Measurements from ENCODE around the gene HYI. TPM values are rescaled to one million over a fixed set of nuclear protein-coding genes. Genes with fewer than 3 reads are reported as not detected.

Gene HYI
- total and polyA plus RNA-seq, 2 of the 8 experiments (the other 6 are each of a cell fraction or from before 2014, with no cell fraction given): 14.4 to 17.7 TPM

- POLR2A ChIA-PET (ENCODE audit: partially characterized antibody): interaction anchor here (1.1 to 1.4 kb wide), 2 partner anchors 12 to 16 kb away, joined by 3 read pairs; partner anchors contain the start of gene HYI
- Histone ChIP-seq H2BK5ac (ENCODE audit: low read depth, low read length) (no peak overlapping the region), H3K27me3 (replicated peaks in 1 of 4; ENCODE audit: control insufficient read depth in 3 of 4, extremely low read depth in 1 of 4, insufficient read depth in 3 of 4, low read length in 3 of 4) (no peaks in the 10 kb centered on the region), H3K23me2 (ENCODE audit: low read depth, low read length) (no peaks in the 10 kb centered on the region), H4K20me1 (replicated peaks in 1 of 2; ENCODE audit: control insufficient read depth in 1 of 2, insufficient read depth in 2 of 2, low read length in 2 of 2) (no peaks in the 10 kb centered on the region), H3K4me2 (ENCODE audit: insufficient read depth in 1 of 2, low read depth in 2 of 2, low read length in 2 of 2) (no peak overlapping the region), H2BK120ac (replicated peaks; ENCODE audit: low read depth, low read length) (no peak overlapping the region), H3K4me3 (ENCODE audit: extremely low read depth in 1 of 4, insufficient read depth in 2 of 4, low read depth in 3 of 4, low read length in 4 of 4) (no peak overlapping the region), H2BK20ac (ENCODE audit: low read length) (no peak overlapping the region), H3K14ac (ENCODE audit: insufficient read length) (no peak overlapping the region), H3K9me3 (ENCODE audit: insufficient read depth in 2 of 2, low read depth in 1 of 2, low read length in 1 of 2) (no peaks in the 10 kb centered on the region), H3K79me1 (ENCODE audit: low read depth, low read length) (no peaks in the 10 kb centered on the region), H3K23ac (ENCODE audit: insufficient read length) (no peak overlapping the region), H2BK12ac (ENCODE audit: low read depth, low read length) (no peak overlapping the region), H3K56ac (replicated peaks; ENCODE audit: insufficient read length, low read depth, low read length) (no peak overlapping the region), H4K91ac (replicated peaks; ENCODE audit: insufficient read length, low read length) (no peak overlapping the region), H3K36me3 (ENCODE audit: control insufficient read depth in 2 of 4, insufficient read depth in 4 of 4, low read length in 3 of 4) (no peaks in the 10 kb centered on the region), H3K18ac (ENCODE audit: extremely low read depth, low read length) (no peak overlapping the region), H2AK5ac (ENCODE audit: low read depth, low read length) (no peak overlapping the region), H4K8ac (ENCODE audit: extremely low read depth, insufficient read depth, low read length) (no peak overlapping the region), H3K27ac (ENCODE audit: low read depth, low read length) (no peak overlapping the region), H2BK15ac (ENCODE audit: low read length) (no peak overlapping the region), H3K4ac (replicated peaks; ENCODE audit: insufficient read length, low read depth, low read length) (no peak overlapping the region), H4K5ac (ENCODE audit: insufficient read length, low read depth, low read length) (no peak overlapping the region), H3K9ac (replicated peaks in 1 of 4; ENCODE audit: extremely low read depth in 1 of 4, low read depth in 3 of 4, low read length in 3 of 4) (no peak overlapping the region), H3K79me2 (ENCODE audit: control insufficient read depth in 1 of 2, insufficient read depth in 2 of 2, low read length in 2 of 2) (no peaks in the 10 kb centered on the region), H3K4me1 (replicated peaks in 1 of 4; ENCODE audit: control insufficient read depth in 3 of 4, insufficient read depth in 4 of 4, low read length in 3 of 4) (no peaks in the 10 kb centered on the region), H2AFZ (ENCODE audit: low read length) (no peak overlapping the region)
- WGBS, 2 experiments (ENCODE audit: extremely low coverage in 1 of 2, insufficient coverage in 1 of 2, insufficient read length in 1 of 2, insufficient replicate concordance in 2 of 2, low coverage in 1 of 2, low lambda C conversion rate in 2 of 2, missing lambda C conversion rate in 1 of 2): 87% methylated on average over 2 of the region's 2 CpGs; no CpG with 5 or more reads in 1 of the 2 experiments
- CTCF ChIA-PET (ENCODE audit: partially characterized antibody): interaction anchor here (0.9 to 1.0 kb wide), 2 partner anchors 9 to 12 kb away, joined by 3 to 4 read pairs; partner anchors contain the start of gene HYI
- TF ChIP-seq CREB1 (IDR thresholded peaks at IDR 0.05) (no peak), RAD21 (IDR thresholded peaks at IDR 0.05 in 1 of 2, conservative IDR thresholded peaks at IDR 0.05 in 1 of 2; ENCODE audit: low read depth in 2 of 2, low read length in 2 of 2) (no peak)
- FAIRE-seq (no peak), DNase-seq (ENCODE audit: low read depth in 1 of 2, low spot score in 2 of 2) (no peak)
Observed at GRCh38 chr1:43466403-43466802, 12.7 kb upstream of the HYI start.
